NCI-H2029 treated with DMSO at 0.1 percent for 48 hours (cell line): Measurements from ENCODE around the gene ZC3H4.
"Not testable (repeated sequence)": the region's sequence is repeated elsewhere in the genome, so short reads cannot be mapped to it uniquely, and the experiment has no call there.

Experiments used
- DNase-seq: peaks from one replicate; lab custom pipeline; 2025; lab: John Stamatoyannopoulos, UW

The ZC3H4 gene

DNA sequence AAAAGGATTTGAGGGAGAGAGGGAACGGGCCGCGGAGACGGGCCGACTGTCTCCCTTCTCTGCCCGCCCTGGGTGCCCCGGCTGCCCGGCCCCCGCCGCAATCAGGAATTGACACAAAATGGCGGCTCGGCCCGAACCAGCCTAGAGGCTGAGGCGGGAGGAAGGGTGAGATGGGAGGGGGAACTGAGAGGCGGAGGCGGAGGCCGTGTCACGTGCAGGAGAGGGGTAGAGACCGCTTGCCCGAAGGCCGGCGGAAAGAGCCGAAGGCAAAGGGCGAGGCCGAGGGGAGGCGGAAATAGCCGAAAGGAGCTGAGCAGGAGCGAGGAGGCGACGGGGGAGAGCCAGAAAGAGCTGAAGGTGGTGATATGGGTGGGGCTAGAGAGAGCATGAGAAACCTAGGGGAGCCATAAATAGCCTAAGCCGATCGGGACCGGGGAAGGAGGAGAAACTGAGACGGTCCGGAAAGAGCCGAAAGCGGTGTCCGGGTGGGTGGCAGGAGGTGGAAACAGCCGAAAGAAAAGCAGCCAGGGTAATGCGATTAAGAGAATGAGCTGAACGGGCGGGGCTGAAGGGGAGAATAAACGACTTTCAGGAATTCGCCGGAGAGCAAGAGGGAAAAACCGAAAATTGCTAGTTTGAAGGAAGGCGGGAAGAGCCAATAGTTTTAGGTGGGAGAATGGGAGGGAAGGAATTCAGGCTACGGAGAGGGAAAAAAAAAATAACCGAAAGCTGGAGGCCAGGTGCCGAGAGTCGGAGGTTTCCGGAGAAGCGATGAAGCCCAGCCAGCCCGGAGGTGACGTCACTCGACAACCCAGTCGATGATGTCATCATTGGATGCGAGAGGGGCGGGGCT, at the start of gene ZC3H4:
ZC3H4 (minus strand) TSS at position 780 of the 853 bp plus-strand sequence. CDS start 1,192 bp downstream, outside the sequence.
- peak; percentile 98 for DNase-seq

DNA sequence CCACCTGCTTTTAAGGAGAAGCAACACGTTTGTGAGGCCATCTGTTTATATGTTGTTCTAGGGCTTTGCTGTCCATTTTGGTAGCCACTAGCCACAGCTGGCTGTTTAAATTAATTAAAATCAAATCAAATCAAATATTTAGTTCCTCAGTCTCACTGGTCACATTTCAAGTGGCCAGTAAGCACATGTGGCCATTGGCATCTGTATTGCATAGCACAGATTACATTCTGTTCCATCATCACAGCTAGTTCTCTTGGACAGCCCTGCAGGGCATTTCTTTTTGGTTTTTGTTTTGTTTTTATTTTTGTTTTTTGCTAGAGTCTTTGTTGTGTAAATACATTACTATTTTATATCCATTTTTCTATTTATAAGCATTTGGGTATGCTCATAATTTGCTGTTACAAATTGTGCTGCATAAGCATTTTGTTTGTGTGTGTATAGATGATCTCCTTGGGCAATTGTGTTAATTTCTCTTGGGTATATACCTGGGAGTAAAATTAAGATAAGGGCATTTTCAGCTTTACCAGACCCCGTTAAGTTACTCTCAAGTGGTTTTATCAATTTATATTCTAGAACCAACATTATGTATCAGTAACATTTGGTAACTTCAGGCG, 48.4 kb upstream of the ZC3H4 start:
- no peak for DNase-seq

DNA sequence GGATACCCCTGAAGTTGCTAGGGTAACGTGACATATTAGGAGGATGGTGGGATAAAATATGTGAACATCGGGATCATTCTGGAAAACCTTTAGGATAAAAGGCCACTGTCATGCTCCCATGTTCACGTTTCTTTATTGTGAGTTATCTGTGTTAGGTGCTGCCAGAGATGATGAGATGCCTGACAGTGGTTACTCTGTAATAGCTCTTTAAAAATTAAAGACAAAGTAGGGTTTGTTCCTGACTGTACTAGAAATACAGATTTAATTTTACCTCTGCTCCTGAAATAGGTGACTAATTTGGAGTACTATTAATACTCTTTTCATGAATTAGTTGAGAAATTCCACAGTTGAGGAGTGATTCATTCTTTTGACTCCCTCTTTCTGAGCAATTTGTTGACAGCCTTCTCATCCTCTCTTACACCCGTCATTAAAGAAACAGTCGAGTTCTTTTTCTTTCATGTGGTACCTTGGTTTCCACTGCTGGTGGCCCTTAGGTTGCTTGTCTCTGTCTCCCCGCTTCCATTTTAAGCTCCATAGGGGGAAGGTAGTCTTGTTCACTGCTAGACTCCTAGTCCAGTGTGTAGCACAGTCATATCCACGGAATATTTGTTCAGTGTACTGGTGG, 45.4 kb upstream of the ZC3H4 start:
- no peak for DNase-seq

DNA sequence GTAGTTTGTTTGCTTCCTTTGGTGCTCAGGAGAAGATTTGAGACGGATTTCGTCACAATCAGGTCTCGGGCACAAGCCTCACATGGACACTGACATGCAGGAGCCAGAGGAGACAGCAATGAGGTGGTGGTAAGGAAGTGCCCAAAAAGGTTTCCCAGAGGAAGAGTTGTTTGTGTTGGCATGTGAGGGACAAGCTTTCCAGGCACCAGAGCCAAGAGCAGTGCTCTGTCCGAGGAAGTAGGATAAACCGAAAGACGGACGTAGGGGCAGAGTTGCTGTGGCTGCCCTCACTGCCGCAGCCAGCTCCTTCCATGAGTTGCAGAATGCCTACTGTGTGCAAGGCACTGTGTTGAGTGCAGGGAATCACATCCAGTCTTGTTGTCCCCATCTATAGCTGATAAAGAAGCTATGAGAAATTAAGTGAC, 44.8 kb upstream of the ZC3H4 start:
- no peak for DNase-seq

DNA sequence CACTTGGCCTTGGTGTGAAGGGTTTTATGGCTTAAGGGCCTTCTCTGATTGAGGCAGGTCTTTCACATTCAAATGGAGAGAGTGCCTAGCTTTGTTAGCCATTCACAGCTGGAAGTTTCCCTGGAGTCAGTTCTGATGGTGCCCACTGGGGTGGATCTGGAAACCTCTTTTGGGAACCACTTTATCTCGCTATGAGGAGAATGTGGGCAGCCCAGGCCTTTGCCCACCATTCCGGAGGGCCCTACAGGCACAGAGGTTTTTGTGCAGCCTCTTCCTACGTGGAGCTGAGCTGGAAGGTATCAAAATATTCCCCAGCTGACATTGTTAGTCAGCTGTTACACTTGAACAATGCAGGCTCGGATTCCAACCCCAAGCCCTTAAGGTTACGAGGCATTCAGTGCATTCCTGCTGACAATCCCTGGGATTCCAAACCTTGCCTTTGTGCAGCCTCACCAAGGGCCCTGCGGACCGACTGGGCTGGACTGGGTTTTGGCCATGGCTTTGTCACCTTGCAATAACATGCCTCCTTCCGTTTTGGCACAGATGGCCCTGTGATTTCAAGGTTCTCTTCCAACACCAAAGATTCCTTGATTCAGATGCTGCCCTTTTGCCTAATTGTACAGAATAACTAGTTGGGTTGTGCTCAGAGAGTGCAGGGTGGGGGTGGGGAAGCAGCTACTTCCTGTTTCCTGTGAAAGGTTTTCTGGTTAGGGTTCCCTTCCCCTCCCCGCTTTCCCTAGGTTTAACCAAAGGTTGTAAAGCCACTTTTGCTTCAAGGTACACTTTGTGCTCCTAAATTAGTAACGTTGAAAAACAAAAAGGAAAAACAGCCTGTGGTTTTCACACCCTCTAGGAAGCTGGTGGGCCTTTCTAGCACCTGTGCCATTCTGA, 44.1 kb upstream of the ZC3H4 start:
- no peak for DNase-seq

DNA sequence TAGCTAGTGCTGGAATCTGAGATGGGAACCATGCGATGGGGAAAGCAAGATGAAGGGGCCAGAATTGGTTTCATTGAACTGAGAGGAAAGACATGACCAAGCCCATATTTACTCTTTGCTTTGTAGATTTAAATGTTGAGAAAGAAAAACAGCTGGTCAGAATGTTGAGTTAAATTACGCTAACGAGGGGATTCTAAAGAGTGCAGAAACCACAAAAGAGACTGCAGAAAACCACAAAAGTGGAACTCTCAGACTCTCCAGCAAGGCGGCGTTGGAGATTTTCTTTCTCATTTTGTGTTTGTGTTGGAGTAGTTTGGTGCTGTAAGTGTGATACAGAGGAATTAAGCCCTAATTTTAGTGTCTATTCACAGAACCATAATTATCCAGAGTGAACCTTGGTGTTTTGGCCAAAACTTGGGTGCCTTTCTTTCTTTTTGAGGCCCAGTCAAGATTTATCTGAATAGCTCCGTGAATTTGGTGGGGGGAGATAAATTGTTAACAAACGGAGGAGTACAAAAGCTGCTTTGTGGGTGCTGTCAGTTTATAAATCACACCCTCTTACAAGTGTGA, 43.4 kb upstream of the ZC3H4 start:
- peak; percentile 19 for DNase-seq

DNA sequence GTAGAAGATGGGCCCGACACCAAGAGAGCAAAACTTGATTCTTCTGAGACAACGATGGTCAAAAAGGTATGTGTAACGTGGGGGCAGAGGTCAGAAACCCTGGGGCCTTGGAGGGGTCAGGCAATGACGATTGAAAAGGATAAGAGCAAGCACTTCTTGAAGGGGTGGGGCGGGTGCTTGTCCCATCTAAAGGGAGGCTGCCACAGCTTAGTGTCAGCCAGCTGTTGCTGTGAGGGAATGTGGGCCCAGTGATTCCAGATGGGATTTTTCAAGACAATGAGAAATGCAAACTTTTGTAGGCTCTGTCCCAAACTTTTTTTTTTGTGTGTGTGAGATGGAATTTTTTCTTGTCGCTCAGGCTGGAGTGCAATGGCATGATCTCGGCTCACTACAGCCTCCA, 41.6 kb upstream of the ZC3H4 start:
- DNase-seq = no peak

DNA sequence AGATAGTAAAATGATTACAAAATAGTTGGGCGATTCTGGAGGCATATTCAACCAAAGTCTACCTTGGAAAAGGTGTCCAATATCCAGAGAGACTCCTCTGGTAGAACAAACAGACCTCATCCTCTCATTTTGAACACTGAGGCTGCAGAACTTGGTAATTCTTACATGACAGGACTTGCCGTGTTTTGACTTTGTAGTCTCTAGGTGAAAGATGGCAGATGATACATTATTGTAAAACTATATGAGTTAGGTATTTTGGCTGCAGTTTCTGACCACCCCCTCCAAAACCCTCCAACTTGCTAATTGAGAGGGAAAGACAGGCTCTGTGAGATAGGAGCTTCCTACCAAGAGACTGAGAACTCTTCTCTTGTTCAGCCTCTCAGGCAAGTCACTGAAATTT, 39.7 kb upstream of the ZC3H4 start:
- DNase-seq = no peak

DNA sequence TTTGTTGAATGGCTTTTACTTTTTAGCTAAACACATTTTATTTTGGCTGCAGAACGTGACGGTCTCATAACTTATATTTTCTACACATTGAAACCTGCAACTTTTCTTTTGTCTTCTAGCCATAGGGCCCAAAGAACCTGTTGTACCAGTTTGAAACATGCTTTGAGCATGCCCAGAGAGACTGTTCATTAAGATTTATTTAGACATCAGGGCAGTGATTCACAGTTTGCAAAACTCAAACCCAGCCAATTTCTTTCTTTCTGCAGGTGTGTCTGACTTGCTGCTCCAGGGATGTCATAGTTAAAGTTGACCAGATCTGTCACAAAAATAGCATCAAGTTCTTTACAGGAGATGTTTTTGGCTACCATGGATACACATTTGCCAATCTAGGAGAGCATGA, 39.1 kb upstream of the ZC3H4 start:
- no peak for DNase-seq

DNA sequence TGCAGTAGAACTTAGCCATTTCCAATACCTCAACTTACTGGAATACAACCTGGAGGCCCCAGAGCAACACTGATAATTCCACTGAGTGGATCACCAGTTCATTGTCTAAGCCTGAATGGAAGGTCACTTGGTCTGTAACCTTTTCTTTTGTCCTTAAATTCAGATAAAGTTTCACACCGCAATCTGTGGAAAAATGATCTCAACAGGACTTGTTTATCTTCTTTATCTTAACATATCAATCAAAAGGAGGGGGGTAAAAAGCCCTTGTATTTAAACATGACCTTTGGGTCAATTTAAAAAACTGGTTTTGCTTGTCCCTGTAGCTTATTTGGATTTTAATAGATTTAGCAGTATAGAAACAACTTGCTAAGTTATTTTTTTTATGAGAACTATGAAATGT, 38.6 kb upstream of the ZC3H4 start:
- no peak for DNase-seq

DNA sequence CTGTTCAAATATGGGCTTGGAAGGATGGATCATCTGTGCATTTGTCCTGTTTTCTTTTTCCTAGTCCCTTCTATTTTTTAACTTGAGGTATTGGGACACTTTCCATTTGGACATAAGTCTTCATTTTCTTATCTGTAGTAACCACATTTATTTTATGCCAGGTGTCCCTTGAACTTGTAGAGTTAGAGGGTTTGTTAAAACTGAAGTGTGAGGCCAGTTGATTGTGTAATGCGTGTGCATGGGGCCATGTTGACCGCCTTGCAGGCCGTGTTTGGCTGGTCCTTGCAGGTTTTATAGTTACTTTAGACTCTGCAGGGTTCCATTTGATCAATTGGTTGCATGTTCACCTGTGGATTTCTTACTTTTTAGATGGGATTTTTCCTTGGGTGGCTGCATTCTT, 38.1 kb upstream of the ZC3H4 start:
- no peak for DNase-seq

DNA sequence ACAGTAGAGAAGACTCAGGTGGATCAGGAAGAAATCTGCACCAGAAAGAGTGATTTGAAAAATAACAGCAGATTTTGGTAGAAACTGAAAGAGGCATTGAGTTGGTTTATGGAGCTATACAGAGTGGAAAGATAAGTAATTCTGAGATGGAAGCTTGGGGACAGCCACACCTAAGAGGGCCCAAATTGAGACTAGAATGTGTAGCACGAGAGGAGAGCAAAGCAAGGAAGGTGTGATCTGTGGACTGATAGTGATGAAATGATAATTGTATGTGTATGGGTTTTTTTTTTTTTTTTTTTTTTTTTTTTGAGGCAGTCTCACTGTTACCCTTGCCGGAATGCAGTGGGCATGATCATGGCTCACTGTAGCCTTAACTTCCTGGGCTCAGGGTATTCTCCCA, 33.3 kb upstream of the ZC3H4 start:
- no peak for DNase-seq

DNA sequence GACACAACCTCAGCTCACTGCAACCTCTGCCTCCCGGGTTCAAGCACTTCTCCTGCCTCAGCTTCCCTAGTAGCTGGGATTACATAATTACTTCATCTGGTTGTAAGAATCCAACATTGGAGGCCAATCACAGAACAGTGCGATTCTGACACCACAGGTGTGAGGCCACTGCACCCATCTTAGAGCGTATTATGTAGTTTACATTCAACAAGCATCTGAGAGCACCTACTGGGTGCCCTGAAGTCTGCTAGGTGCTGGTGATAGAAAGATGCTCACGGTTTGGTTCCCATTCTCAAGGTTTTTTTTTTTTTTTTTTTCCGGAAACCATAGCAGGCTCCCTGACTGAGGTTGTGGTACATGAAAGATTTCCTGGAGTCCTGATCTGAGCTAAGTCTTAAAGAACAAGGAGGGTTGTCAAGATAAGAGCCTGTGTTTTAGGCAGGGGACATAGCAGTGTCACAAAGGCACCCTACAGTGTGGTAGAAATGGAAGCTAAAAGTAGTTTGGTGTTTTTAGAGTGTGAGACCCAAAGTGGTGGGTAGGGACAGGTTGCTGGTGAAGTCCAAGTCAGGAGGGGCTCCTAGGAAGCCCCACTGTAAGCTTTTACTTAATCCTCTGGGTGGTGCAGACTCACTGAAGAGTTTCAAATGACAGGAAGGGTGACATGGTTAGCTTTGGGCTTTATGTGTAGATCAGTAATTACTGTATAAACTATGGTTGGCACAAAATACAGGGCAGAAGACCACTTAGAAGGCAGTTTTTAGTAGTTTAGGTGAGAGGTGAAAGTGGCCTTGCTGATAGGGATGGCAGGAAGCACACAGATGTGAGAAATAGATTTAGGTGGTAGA, 32.3 kb upstream of the ZC3H4 start:
- DNase-seq = no peak

DNA sequence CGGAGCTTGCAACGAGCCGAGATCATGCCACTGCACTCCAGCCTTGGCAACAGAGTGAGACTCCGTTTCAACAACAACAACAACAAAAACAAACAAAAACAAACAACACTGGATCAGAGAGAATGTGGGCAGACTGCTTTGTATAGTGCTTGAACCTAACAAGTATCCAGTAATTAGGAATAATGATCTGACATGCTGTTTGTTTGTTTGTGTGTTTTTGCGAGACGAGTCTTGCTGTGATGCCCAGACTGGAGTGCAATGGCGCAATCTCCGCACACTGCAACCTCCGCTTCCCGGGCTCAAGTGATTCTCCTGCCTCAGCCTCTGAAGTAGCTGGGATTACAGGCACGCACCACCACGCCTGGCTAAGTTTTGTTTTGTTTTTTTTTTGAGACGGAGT, 31.1 kb upstream of the ZC3H4 start:
- no peak for DNase-seq

DNA sequence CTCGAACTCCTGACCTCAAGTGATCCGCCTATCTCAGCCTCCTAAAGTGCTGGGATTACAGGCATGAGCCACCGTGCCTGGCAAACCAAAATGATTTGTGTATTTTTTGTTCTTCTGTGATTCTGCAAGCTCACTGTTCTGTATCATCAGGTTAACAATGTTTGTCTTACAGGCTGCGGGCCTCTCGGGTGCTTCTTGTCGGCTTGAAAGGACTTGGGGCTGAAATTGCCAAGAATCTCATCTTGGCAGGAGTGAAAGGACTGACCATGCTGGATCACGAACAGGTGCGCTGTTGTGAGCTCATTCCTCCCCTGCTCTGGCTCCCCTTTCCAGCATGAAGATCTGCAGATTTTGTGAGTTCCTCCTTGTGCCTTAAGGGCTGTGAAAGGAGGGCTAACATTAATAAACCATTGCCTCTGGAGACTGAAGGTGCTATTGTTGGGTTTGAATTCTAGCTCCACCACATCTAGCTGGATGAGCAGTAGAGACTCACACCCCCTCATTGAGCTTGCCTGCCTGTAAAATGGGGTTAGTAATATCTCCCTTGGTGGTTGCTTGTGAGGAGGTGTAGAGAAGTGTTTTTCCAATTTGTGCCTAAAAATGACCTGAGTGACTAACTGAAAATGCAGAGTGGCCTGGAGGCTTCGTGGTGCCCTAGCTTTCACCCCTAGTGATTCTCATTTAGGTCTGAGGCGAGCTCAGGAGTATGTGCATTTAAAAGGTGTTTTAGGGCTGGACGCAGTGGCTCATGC, 29.9 kb upstream of the ZC3H4 start:
- no peak for DNase-seq

DNA sequence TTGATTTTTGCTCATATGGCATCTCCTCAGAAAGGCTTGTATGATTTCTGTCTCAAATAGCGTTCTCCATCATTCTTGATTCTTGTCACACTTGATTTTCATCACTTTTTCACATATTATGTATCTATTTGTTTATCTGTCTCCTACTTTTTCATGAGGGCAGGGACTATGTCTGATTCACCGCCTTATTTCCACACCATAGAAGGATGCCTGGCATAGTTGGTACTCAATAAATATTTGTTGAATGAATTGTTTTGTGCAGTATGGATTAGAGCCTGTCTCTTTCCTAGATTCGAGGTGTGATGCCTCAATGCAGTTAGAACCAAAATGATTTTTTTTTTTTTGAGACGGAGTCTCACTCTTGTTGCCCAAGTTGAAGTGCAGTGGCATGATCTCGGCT, 29.2 kb upstream of the ZC3H4 start:
- no peak for DNase-seq

DNA sequence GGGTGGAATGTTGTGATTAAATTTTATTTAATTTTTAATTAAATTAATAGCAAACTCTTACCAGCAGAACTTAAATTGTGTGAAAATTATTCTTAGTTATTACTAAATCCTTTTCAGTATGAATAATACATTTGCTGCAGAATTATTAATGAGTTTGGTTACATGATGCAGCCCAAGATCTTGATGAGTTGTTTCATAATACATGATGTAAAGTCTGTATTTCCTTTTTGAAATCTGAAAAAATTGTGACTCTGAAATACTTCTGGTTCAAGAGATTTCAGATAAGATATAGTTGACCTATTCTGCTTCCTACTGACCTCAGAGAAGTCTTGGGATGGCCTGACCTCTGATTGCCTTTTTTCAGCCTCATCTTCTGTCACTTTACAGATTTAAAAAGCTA, 28.1 kb upstream of the ZC3H4 start:
- DNase-seq = no peak

DNA sequence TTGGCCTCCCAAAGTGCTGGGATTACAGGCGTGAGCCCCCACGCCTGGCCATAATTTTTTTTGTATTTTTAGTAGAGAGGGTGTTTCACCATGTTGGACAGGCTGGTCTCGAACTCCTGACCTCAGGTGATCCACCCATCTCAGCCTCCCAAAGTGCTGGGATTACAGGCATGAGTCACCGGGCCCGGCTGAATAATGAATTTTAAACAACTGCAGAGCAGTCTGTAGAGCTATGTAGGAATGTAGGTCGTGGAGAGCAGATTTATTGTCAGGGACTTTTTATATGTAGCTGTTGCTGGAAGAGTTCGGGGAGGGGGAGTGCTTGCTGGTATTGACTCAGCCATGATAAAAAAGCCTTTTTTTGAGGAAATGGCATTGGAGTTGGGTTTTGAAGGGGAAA, 27.7 kb upstream of the ZC3H4 start:
- not testable (repeated sequence) for DNase-seq

DNA sequence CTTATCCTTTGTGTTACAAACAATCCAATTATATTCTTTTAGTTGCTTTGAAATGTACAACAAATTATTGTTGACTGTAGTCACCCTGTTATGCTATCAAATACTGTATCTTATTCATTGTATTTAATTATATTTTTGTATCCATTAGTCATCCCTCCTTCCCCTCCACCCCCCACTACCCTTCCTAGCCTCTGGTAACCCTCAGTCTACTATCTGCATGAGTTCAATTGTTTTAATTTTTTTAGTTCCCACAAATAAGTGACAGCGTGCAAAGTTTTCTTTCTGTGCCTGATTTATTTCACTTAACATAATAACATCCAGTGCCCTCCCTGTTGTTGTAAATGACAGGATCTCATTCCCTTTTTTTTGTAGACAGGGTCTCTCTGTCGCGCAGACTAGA, 21.6 kb upstream of the ZC3H4 start:
- no peak for DNase-seq

DNA sequence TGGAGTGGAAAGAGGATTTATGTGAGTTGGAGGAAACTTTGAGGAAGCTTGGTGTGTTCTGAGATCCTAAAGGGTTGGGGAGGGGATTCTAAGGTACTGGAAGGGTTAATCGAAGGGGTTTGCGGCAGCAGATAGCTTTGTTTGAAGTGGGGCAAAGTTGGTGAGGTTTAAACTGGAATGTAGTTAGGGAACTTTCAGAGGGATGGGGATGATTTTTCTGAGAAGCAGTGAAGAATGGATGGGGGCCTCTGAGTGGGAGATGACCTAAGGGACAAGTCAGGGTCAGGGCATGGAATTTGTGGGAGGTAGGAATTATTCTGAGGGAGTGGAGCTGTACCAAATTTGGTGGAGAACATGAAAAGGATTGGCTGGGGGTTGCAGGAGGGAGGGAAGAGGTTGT, 21.0 kb upstream of the ZC3H4 start:
- DNase-seq = no peak
